GM21717 (cell line): ENCODE measurements around the gene TNS1.
"Not testable (repeated sequence)": the region's sequence is repeated elsewhere in the genome, so short reads cannot be mapped to it uniquely, and the experiment has no call there.

Experiments
- ATAC-seq: cut with Tn5 transposase; IDR thresholded peaks from one replicate; pipeline ENCODE4 v1.9.1; 2021; ENCODE audit warnings: mild to moderate bottlenecking, moderate library complexity; ENCODE audit not compliant: unreplicated experiment

Gene TNS1

GRCh38 chr2:218030409-218031195 lies 27.8 kb upstream of the TNS1 start:
- ATAC-seq, result no peak

DNA sequence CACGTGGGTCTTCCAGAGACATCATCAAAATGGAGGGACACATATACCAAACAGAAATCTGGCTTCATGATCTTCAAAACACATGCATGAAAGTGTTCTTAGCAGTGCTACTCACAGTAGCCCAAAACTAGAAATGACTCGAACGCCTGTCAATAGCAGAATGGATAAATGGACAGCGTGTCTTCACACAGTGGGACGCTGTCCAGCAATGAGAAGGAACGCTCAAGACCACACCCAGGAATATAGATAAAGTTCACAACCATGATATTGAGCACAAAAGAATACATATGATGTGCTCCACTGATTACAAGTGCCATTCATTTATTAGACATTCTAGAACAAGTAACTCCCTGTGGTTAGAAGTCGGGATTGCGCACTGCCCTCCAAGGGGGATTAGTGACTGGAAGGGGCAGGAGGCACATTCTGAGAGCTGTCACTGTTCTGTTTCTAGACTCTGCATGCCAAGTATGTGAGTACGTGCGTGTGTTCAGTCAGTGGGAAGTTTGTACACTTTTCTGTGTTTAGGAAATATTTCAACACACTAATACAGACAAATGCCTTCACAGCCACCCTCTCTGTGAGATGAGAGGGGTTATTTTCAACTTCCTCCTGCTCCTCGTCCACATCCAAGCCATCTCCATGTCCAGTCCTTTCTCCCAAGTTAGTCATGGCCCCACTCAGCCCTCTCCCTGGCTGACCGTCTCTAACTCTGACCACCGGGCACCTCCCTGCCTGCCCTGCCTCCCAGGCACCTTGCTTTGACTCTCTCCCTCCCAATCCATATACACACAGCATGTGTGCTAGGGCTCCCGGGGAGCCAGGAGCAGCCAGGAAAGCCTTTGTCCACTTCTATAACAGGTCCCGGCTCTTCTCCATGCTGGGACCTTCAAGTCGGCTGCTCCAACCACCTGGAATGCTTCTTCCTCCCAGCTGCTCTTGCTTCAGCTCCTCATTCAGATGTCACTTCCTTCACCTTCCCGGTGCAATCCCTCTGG lies 26.9 kb upstream of the TNS1 start:
- ATAC-seq, result no peak

GRCh38 chr2:218028562-218029348 lies 26.0 kb upstream of the TNS1 start:
- ATAC-seq, result no peak

DNA sequence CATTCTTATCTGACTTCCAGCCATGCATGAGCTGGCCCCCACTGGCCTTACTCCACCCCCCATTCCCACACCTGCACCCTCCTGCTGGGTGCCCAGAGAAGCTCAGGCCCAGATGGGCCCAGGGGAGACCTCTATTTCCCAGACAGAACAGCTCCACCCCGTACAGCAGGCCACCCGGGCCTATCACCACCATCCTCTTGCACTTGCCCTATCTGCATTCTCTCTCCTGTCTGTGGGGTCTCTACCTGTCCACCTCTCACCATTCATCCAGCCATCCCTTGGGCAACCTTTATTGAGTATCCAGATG lies 25.3 kb upstream of the TNS1 start:
- no peak for ATAC-seq

GRCh38 chr2:218027426-218028188 lies 24.8 kb upstream of the TNS1 start:
- no peak for ATAC-seq

DNA sequence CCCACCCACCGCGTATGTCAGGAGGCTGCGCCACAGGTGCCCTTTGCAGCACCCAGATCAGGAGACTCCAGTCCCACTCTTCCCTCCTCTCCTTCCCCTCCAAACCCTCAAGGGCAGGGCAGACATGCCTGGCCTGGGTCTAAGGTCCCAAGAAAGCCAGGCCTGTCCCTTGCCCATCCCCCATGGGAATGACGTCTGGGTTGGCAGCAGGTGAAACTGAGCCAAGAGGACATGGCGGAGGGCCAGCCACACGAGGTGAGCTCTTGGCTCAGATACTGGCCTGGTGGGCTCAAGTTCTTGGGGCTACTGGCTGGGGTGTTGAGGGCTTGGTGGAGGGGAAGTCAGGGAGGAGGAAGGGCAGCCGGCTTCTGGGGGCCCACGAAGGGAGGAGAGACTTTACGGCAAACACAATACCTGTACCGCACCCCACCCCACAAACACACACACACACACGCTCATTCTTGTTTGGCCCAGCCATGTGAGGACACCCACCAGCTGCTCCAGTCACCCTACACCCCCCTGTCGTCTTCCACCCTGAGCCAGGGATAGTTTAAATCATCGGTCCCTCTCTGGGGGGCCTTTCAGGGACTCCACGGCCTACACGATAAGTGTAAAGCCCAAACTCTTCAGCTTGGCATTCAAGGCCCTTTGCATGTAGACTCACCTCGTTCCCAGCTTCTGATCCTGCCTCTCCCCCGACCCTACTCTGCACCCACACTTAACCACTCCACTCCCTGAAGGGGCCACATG lies 24.1 kb upstream of the TNS1 start:
- no peak for ATAC-seq

DNA sequence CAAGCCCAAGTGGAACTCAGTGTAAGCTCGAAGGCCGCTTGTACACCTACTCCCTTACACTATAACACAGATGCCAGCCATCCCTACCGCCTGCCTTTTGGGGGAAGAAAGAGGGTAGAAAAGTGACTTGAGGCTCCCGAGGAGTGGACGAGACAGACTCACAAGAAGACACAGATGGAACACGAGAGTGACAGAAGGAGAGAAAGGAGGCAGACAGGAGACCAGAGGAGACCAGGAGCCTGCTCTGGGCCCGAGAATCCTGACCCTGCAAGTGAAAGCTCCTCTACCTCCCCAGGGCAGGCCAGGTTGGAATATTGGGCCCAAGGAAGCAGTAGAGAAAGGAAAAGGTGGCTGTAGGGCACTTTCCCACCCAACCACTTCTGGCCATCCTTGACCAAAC lies 23.4 kb upstream of the TNS1 start:
- no peak for ATAC-seq

DNA sequence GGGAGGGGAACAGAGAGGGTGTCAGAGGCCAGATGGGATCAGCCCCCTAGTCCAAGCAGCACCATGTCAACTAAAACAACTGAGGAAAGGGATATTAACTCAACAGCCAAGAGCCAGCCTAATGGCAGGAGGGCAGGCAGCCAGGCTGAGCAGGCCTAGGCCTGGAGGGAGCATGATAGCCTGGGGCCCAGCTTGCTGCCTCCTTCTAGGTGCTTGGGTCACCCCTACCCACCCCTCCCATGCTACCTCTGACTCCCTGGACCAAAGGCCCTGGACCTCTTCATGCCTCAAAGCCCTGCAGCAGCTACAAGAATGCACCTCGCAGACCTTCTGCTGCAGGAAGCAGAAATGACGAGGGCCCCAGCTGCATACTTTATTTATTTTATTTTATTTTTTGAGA lies 22.1 kb upstream of the TNS1 start:
- ATAC-seq, result no peak

- no peak for ATAC-seq
Observed at GRCh38 chr2:218024336-218024735, 21.5 kb upstream of the TNS1 start.

DNA sequence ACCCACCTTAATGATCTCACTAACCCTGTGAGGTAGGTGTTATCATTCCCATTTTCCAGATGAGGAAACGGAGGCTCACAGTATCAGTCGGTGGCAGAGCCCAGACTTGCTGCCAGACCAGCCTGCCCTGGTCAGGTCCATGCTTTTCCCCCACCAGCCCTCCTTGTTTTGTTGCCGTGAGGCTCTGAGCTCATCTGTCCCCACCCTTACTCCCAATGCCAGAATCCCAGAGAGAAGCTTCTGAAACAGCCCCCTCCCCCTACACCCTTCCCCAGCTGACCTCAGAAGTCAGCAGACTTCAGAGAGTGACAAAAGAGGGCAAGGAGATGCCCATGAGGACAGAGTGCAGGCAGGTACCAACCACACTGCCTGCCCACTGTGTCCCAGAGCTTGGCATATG lies 20.8 kb upstream of the TNS1 start:
- no peak for ATAC-seq

DNA sequence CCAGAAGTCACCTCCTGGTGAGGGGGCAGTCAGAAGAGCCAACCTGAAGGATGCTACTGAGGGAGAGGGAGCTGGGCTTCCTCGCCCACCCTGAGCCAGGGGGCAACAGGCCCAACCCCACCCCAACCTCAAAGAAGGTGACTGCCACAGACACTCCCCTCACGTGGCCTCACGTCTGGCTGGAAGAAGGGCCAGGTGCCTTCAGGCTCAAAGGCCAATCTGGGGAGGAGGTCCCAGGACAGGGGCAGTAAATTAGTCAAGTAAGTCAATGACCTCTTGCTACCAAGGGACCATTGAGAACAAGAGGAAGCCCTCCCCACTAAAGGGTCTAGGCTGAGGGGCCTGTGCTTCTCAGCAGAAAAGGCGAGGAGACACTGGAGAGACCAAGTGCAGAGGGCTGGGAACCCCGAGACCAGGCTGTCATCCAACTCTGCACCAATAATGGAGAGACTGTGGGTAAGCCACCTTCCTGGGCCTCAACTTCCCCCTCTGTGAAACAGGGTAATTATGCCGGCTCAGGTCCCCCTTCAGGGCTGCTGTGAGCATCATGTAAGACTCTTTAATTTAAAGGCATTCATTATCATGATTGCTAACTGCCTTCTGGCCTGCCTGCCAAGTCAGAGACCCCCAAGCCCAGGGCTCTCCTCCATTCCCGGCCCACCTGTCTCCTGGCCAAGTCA lies 20.2 kb upstream of the TNS1 start:
- no peak for ATAC-seq

DNA sequence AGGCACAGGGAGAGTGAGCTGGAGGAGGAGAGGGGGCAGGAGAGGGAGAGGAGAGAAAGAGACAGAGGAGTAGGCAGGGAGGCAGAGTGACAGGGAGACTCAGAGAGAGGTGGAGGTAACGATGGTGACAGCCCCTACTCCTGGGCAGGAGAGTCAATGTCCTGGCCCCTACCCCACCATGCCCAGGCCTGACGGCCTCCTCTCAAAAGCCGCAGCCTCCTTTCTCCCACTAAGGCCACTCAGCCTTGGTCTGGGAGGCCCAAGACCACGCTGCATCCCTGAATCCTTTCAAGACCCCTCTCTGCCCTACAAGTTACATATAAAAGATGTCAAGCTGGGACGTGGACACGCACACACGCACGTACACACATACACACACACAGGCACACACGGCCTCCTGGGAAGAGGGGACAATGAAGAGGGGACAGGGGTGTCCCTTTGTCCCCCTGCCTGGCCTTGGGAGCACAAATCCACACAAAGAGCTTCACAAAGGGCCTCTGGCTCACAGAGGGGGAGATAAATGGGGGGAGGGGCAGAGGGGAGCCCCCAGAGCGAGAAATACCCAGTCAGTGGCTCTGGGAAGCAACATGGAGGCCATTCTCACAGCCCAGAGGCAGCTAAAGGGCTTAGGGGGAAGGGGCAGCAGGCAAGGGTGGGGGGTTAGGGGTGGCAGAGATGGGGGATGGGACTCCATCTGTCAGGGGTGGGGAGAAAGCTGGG lies 19.5 kb upstream of the TNS1 start:
- ATAC-seq, result no peak

- ATAC-seq, result no peak
Observed at GRCh38 chr2:218021536-218022071, 18.8 kb upstream of the TNS1 start.

GRCh38 chr2:218020966-218021535 lies 18.3 kb upstream of the TNS1 start:
- no peak for ATAC-seq

DNA sequence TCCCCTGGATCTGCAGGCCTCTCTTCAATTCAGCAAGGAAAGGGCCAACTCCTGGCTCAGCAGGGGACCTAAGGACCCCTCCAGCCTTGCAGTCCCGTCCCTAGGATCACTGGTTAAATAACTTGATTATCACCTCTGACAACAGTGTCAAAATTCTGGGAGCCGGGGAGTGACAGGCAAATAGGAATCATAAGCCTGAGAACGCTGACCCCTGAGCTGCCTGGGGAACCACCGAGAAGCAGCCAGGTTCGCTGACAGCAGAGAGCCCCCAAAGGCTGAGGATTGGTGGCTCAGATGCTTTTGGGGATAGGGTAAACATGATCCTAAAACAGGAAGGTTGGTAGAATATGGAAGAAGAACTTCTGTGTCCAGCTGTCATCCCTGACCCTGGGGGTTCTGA lies 17.5 kb upstream of the TNS1 start:
- ATAC-seq, result no peak

DNA sequence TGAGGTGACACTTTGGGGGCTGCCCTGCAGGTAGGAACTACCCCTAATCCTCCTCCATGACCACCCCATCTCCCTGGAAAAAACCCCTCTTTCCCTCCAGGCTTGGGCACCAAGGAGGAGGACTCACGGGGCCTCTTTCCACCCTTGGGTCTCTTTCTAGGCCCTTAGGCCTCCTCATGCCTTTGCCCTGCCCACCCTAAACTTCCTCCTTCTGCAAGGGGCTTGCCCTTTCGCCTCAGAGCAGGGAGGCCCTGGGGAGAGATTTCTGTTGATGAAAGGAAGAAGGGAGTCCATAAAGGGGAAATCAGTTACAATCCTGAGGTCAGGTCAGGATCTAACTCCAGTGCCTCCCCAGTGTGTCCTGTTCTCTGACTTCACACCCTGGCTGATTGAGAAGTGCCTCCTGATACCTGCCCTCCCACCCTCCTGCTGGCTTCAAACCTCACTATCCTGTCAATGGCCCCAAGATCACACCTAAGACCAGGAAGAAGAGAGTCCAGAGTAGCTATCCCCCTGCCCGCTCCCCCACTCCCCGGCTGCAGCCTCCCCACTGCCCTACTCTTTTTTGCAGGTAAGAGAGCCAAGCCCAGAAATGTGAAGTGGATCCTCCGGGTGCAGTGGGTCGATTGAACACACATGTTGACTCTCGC lies 16.7 kb upstream of the TNS1 start:
- no peak for ATAC-seq

DNA sequence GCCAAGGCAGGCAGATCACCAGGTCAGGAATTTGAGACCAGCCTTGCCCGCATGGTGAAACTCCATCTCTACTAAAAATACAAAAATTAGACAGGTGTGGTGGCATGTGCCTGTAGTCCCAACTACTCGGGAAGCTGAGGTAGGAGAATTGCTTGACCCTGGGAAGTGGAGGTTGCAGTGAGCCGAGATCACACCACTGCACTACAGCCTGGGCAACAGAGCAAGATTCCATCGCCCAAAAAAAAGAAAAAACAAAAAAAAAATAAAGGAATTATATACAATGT lies 16.0 kb upstream of the TNS1 start:
- ATAC-seq, result not testable (repeated sequence)
